ENCODE data around the gene CIRBP. TPM values are rescaled to one million over a fixed set of nuclear protein-coding genes. Genes with fewer than 3 reads are reported as not detected.

CIRBP gene
- polyA plus RNA-seq, 1 of the 3 experiments (the other 2 are of a cell fraction): 762 TPM

DNA sequence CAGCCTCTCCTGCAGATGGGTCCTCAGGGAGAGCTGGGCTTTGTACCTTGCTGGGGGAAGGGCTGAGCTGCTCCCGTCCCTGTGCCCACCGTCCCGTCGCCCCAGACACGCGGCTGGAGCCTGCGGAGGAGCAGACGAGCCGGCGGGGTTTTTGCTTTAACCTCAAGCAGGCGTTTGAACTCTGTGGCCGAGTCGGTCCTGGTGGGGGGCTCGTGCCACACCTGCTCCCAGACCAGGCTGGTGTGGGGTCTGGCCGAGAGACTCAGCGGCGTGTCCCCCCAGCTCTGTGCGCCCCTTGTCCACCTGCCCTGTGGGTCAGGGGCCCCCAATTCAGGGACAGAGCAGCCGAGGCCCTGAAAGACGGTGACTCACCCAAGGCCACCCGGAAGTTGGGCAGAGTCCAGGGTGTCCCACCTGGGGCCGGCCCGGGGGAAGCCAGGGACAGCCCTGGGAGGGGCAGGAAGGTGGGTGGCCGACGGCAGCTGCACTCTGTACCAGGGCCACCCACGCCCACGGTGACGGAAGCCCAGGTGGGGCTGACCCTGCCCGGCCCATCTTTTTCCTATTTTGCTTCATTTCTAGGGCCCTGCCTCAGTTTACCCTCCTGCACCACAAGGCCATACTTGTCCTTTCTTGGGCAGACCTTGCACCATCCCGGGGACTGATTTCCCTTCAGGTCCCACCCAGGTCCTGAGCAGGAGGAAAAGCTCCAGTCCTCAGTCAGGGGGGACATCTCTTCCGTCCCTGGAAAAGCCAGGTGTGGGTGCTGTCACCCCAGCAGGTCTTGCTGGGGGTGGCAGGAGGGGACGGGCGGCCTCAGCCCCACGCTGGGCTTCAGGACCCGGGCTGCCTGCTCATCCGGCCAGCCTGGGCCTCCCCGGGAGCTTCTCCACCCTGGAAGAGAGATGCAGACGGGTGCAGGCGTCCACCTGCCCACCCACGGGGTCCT is 21.8 kb downstream of the CIRBP start:
- Histone ChIP-seq H3K9me3 (no peaks in the 10 kb centered on the region), H3K4me3 (ENCODE audit: low read depth in 2 of 2, low read length in 1 of 2) (no peak overlapping the region), H3K4me1 (ENCODE audit: control insufficient read depth in 1 of 2, insufficient read depth in 2 of 2, low read depth in 1 of 2, low read length in 1 of 2) (peaks cover 0 to 8% of the 10 kb centered on the region in 2 experiments; a peak in 1 of 4 replicates), H3K27ac (ENCODE audit: low read depth in 2 of 2, low read length in 1 of 2) (no peak overlapping the region), H3K9ac (no peak overlapping the region), H3F3A (replicated peaks; ENCODE audit: insufficient read depth) (no peaks in the 10 kb centered on the region), H4K20me1 (ENCODE audit: insufficient read depth) (no peaks in the 10 kb centered on the region), H3K36me3 (replicated peaks in 1 of 2; ENCODE audit: control insufficient read depth in 1 of 2, insufficient read depth in 2 of 2, low read length in 1 of 2) (no peaks in the 10 kb centered on the region), H3K9me2 (no peaks in the 10 kb centered on the region), H3K4me2 (no peak overlapping the region), H2AFZ (ENCODE audit: low read depth) (no peak overlapping the region), H3K79me2 (ENCODE audit: insufficient read depth) (no peaks in the 10 kb centered on the region), H3K27me3 (ENCODE audit: insufficient read depth) (no peaks in the 10 kb centered on the region)
- DNase-seq: no peak
- TF ChIP-seq YY1 (IDR thresholded peaks at IDR 0.05; ENCODE audit: low read depth) (no peak), FOSL2 (IDR thresholded peaks at IDR 0.05; ENCODE audit: borderline replicate concordance, low read depth) (no peak), RCOR1 (IDR thresholded peaks at IDR 0.05; ENCODE audit: low read length) (no peak), GATA2 (CRISPR knock-in tag; IDR thresholded peaks at IDR 0.05) (no peak), EZH2phosphoT487 (IDR thresholded peaks at IDR 0.05; ENCODE audit: borderline replicate concordance, low read depth) (no peak)
- POLR2A ChIA-PET: interaction anchor here (0.6 kb wide), 1 partner anchor 118 kb away, joined by 3 read pairs; no protein-coding TSS in a partner anchor
- CTCF ChIA-PET: interaction anchor here (0.6 to 1.4 kb wide), 6 partner anchors 22 to 70 kb away, joined by 3 to 5 read pairs (median 3); no protein-coding TSS in a partner anchor
- 77% methylated on average over 5 of the region's 40 CpGs for WGBS (ENCODE audit: low lambda C conversion rate)

DNA sequence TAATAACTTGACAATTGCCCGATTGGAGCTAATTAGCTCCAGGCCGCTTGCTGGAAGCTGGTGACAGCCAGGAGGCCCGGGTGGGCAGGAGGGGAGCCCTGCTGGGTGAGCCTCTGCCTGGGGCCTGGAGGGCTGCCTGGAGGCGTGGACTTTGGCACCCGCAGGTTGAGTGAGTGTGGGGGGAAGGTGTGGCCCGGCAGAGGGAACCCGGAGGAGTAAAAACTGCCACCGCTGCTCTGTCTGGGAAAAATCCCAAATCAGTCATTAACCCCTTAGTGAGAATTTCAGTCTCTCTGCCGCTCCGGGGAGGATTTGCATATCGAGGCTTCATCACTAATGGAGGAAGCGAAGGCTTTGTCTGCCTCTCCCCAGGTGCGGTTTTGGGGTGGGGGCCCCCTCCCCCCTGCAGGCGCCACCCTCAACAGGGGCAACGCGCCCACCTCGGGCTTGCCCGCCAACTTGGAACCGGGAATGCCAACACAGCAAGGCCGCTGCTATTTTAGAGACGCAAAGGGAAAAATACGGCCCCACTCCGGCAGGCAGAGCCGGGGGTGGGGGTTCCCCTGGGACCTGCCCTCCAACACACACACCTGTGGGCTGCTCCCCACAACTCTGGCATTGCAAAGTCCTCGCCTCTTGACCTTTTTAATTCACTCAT is 22.8 kb downstream of the CIRBP start:
- Histone ChIP-seq H2AFZ (ENCODE audit: low read depth) (no peak overlapping the region), H3K9me2 (no peaks in the 10 kb centered on the region), H3K27ac (ENCODE audit: low read depth in 2 of 2, low read length in 1 of 2) (no peak overlapping the region), H3K4me2 (no peak overlapping the region), H3K4me1 (ENCODE audit: control insufficient read depth in 1 of 2, insufficient read depth in 2 of 2, low read depth in 1 of 2, low read length in 1 of 2) (peaks cover 0 to 8% of the 10 kb centered on the region in 2 experiments; a peak in 1 of 4 replicates), H3K9me3 (no peaks in the 10 kb centered on the region), H3K79me2 (ENCODE audit: insufficient read depth) (no peaks in the 10 kb centered on the region), H3F3A (replicated peaks; ENCODE audit: insufficient read depth) (no peaks in the 10 kb centered on the region), H3K36me3 (replicated peaks in 1 of 2; ENCODE audit: control insufficient read depth in 1 of 2, insufficient read depth in 2 of 2, low read length in 1 of 2) (no peaks in the 10 kb centered on the region), H3K4me3 (ENCODE audit: low read depth in 2 of 2, low read length in 1 of 2) (no peak overlapping the region), H3K27me3 (ENCODE audit: insufficient read depth) (no peaks in the 10 kb centered on the region), H3K9ac (no peak overlapping the region), H4K20me1 (ENCODE audit: insufficient read depth) (no peaks in the 10 kb centered on the region)
- ChIA-PET POLR2A (no interaction called here), CTCF (interaction anchor here (0.6 to 1.4 kb wide), 4 partner anchors 24 to 71 kb away, joined by 3 to 5 read pairs (median 4); no protein-coding TSS in a partner anchor)
- no peak for DNase-seq
- 77% methylated on average over 21 of the region's 25 CpGs for WGBS (ENCODE audit: low lambda C conversion rate)
- TF ChIP-seq EZH2phosphoT487 (IDR thresholded peaks at IDR 0.05; ENCODE audit: borderline replicate concordance, low read depth) (no peak), RAD21 (IDR thresholded peaks at IDR 0.05; ENCODE audit: low read length) (no peak), POLR2AphosphoS5 (IDR thresholded peaks at IDR 0.05; ENCODE audit: low read depth, low read length) (no peak), TAF1 (IDR thresholded peaks at IDR 0.05; ENCODE audit: borderline replicate concordance, low read depth, low read length) (no peak), SMC3 (IDR thresholded peaks at IDR 0.05; ENCODE audit: low read depth, low read length) (no peak), TCF12 (IDR thresholded peaks at IDR 0.05) (no peak), NFIC (IDR thresholded peaks at IDR 0.05; ENCODE audit: borderline replicate concordance) (no peak), GABPA (IDR thresholded peaks at IDR 0.05; ENCODE audit: low read depth) (no peak)
- TF ChIP-seq, protein P1, sequence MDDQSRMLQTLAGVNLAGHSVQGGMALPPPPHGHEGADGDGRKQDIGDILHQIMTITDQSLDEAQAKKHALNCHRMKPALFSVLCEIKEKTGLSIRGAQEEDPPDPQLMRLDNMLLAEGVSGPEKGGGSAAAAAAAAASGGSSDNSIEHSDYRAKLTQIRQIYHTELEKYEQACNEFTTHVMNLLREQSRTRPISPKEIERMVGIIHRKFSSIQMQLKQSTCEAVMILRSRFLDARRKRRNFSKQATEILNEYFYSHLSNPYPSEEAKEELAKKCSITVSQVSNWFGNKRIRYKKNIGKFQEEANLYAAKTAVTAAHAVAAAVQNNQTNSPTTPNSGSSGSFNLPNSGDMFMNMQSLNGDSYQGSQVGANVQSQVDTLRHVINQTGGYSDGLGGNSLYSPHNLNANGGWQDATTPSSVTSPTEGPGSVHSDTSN (IDR thresholded peaks at IDR 0.05): no peak
- TF ChIP-seq, protein P2, sequence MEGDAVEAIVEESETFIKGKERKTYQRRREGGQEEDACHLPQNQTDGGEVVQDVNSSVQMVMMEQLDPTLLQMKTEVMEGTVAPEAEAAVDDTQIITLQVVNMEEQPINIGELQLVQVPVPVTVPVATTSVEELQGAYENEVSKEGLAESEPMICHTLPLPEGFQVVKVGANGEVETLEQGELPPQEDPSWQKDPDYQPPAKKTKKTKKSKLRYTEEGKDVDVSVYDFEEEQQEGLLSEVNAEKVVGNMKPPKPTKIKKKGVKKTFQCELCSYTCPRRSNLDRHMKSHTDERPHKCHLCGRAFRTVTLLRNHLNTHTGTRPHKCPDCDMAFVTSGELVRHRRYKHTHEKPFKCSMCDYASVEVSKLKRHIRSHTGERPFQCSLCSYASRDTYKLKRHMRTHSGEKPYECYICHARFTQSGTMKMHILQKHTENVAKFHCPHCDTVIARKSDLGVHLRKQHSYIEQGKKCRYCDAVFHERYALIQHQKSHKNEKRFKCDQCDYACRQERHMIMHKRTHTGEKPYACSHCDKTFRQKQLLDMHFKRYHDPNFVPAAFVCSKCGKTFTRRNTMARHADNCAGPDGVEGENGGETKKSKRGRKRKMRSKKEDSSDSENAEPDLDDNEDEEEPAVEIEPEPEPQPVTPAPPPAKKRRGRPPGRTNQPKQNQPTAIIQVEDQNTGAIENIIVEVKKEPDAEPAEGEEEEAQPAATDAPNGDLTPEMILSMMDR (IDR thresholded peaks at IDR 0.05): no peak
- TF ChIP-seq, protein P3, sequence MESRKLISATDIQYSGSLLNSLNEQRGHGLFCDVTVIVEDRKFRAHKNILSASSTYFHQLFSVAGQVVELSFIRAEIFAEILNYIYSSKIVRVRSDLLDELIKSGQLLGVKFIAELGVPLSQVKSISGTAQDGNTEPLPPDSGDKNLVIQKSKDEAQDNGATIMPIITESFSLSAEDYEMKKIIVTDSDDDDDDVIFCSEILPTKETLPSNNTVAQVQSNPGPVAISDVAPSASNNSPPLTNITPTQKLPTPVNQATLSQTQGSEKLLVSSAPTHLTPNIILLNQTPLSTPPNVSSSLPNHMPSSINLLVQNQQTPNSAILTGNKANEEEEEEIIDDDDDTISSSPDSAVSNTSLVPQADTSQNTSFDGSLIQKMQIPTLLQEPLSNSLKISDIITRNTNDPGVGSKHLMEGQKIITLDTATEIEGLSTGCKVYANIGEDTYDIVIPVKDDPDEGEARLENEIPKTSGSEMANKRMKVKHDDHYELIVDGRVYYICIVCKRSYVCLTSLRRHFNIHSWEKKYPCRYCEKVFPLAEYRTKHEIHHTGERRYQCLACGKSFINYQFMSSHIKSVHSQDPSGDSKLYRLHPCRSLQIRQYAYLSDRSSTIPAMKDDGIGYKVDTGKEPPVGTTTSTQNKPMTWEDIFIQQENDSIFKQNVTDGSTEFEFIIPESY (IDR thresholded peaks at IDR 0.05; ENCODE audit: borderline replicate concordance, low read depth): no peak
- TF ChIP-seq, protein P4, sequence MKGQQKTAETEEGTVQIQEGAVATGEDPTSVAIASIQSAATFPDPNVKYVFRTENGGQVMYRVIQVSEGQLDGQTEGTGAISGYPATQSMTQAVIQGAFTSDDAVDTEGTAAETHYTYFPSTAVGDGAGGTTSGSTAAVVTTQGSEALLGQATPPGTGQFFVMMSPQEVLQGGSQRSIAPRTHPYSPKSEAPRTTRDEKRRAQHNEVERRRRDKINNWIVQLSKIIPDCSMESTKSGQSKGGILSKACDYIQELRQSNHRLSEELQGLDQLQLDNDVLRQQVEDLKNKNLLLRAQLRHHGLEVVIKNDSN (IDR thresholded peaks at IDR 0.05; ENCODE audit: borderline replicate concordance, low read depth): no peak
- TF ChIP-seq, protein P5, sequence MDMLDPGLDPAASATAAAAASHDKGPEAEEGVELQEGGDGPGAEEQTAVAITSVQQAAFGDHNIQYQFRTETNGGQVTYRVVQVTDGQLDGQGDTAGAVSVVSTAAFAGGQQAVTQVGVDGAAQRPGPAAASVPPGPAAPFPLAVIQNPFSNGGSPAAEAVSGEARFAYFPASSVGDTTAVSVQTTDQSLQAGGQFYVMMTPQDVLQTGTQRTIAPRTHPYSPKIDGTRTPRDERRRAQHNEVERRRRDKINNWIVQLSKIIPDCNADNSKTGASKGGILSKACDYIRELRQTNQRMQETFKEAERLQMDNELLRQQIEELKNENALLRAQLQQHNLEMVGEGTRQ (IDR thresholded peaks at IDR 0.05; ENCODE audit: borderline replicate concordance, low read depth, low read length): no peak
- TF ChIP-seq, protein P6, sequence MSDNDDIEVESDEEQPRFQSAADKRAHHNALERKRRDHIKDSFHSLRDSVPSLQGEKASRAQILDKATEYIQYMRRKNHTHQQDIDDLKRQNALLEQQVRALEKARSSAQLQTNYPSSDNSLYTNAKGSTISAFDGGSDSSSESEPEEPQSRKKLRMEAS (IDR thresholded peaks at IDR 0.05; ENCODE audit: low read depth): no peak
